AG09319 (cell line): Measurements from ENCODE around the gene TTC1.
"Not testable (repeated sequence)": the region's sequence is repeated elsewhere in the genome, so short reads cannot be mapped to it uniquely, and the experiment has no call there.

Experiments used
- DNase-seq: peaks from one replicate; pipeline ENCODE4 v3.0.0-alpha.2; 2010; ENCODE audit warnings: low read depth; ENCODE audit errors: extremely low read depth
- TF ChIP-seq, protein P1 (sequence below): IDR thresholded peaks from 2 replicates; pipeline ENCODE4 v1.5.1; 2011; ENCODE audit warnings: low read depth, mild to moderate bottlenecking, inconsistent platforms, low read length, moderate library complexity

TTC1 gene

GRCh38 chr5:160060001-160060400, 51.1 kb downstream of the TTC1 start:
- TF ChIP-seq, protein P1, sequence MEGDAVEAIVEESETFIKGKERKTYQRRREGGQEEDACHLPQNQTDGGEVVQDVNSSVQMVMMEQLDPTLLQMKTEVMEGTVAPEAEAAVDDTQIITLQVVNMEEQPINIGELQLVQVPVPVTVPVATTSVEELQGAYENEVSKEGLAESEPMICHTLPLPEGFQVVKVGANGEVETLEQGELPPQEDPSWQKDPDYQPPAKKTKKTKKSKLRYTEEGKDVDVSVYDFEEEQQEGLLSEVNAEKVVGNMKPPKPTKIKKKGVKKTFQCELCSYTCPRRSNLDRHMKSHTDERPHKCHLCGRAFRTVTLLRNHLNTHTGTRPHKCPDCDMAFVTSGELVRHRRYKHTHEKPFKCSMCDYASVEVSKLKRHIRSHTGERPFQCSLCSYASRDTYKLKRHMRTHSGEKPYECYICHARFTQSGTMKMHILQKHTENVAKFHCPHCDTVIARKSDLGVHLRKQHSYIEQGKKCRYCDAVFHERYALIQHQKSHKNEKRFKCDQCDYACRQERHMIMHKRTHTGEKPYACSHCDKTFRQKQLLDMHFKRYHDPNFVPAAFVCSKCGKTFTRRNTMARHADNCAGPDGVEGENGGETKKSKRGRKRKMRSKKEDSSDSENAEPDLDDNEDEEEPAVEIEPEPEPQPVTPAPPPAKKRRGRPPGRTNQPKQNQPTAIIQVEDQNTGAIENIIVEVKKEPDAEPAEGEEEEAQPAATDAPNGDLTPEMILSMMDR: no peak
- no peak for DNase-seq

- TF ChIP-seq, protein P1: no peak
- no peak for DNase-seq
Observed at GRCh38 chr5:160061770-160062169, 52.8 kb downstream of the TTC1 start.

GRCh38 chr5:160064417-160064810, 55.5 kb downstream of the TTC1 start:
- DNase-seq: no peak

GRCh38 chr5:160064995-160065614, 56.2 kb downstream of the TTC1 start:
- no peak for DNase-seq
- TF ChIP-seq, protein P1: no peak

More at GRCh38 chr5:160064417-160064810, 55.5 kb downstream of the TTC1 start:
- TF ChIP-seq, protein P1: no peak

DNA sequence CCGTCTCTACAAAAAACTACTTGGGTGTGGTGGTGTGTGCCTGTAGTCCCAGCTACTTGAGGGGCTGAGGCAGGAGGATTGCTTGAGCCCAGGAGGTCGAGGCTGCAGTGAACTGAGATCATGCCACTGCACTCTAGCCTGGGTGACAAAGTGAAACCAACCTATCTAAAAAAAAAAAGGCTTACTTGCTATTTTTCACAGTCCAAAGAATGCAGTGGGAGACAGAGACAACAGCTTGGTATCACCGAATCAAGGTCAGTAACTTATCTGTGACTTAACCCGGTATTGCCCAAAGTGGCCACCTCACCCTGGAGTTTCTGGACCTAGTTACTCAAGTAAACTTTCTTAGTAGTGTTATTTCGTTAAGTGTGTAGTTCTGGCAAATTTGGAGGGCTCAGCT, 60.2 kb downstream of the TTC1 start:
- DNase-seq: not testable (repeated sequence)

GRCh38 chr5:160071516-160071915, 62.6 kb downstream of the TTC1 start:
- no peak for DNase-seq
- TF ChIP-seq, protein P1: no peak

GRCh38 chr5:160071916-160072315, 63.0 kb downstream of the TTC1 start:
- TF ChIP-seq, protein P1: no peak
- DNase-seq: no peak

- no peak for DNase-seq
Observed at GRCh38 chr5:160075073-160075472, 66.1 kb downstream of the TTC1 start.

More at GRCh38 chr5:160075073-160075472, 66.1 kb downstream of the TTC1 start:
- TF ChIP-seq, protein P1: no peak
